HEK293 (cell line): ENCODE measurements around the gene RASGRF2.
A peak's percentile ranks its signal among the peaks of the same experiment; 100 is the strongest.

Experiments used
- CTCF ChIA-PET: fragments of 350-600 bp; formaldehyde crosslinking; extraction: SDS; loops from one replicate; lab custom pipeline; 2021; ENCODE audit warnings: antibody characterized with exemption; lab: Yijun Ruan, JAX
- POLR2A ChIA-PET: fragments of 300-600 bp; formaldehyde crosslinking; extraction: SDS; loops from one replicate; lab custom pipeline; 2020; ENCODE audit warnings: antibody characterized with exemption, inconsistent platforms; lab: Yijun Ruan, JAX
- H3K27ac ChIP-seq: fragments of 200-500 bp; sonication (Bioruptor generic); 2 replicates; pipeline ENCODE4 v1.5.1; 2014; ENCODE audit warnings: low read depth, low read length, control low read depth, inconsistent platforms; ENCODE audit errors: extremely low read depth
- H3K36me3 ChIP-seq, 2 experiments: fragments of 200-500 bp in 1 of 2; sonication (Bioruptor generic) in 1 of 2; 1 replicate in 1 of 2; 2 replicates in 1 of 2; pipeline ENCODE4 v1.5.1; 2014 to 2017; ENCODE audit warnings: inconsistent platforms in 2 of 2, low read length in 2 of 2; ENCODE audit not compliant: control insufficient read depth in 2 of 2, insufficient read depth in 1 of 2
- H3K4me1 ChIP-seq: fragments of 200-500 bp; sonication (Bioruptor generic); 2 replicates; pipeline ENCODE4 v1.5.1; 2014; ENCODE audit warnings: mild to moderate bottlenecking, low read length, inconsistent platforms; ENCODE audit not compliant: control insufficient read depth, insufficient read depth
- H3K4me3 ChIP-seq: 2 replicates; pipeline ENCODE4 v1.5.1; 2011; ENCODE audit warnings: low read depth, mild to moderate bottlenecking, control low read depth, low read length, moderate library complexity
- H3K9me3 ChIP-seq: fragments of 200-500 bp; sonication (Bioruptor generic); 2 replicates; pipeline ENCODE4 v1.5.1; 2014; ENCODE audit warnings: low read depth, low read length, inconsistent platforms; ENCODE audit not compliant: control insufficient read depth, insufficient read depth
- GLI2 ChIP-seq: fragments of 450-650 bp; formaldehyde crosslinking; IDR thresholded peaks from 2 replicates; pipeline ENCODE4; 2017; ENCODE audit warnings: missing biosample characterization, missing genetic modification characterization, low read depth, borderline replicate concordance
- GLIS1 ChIP-seq: fragments of 450-650 bp; formaldehyde crosslinking; IDR thresholded peaks from 2 replicates; pipeline ENCODE4 v1.5.1; 2016; ENCODE audit warnings: missing biosample characterization, missing genetic modification characterization
- GLIS2 ChIP-seq: fragments of 450-650 bp; formaldehyde crosslinking; IDR thresholded peaks from 2 replicates; pipeline ENCODE4 v1.5.1; 2016; ENCODE audit warnings: missing biosample characterization, missing genetic modification characterization
- OVOL3 ChIP-seq: fragments of 450-650 bp; formaldehyde crosslinking; IDR thresholded peaks from 2 replicates; pipeline ENCODE4 v1.5.1; 2016; ENCODE audit warnings: missing biosample characterization, missing genetic modification characterization
- PRDM6 ChIP-seq: fragments of 450-650 bp; formaldehyde crosslinking; IDR thresholded peaks from 2 replicates; pipeline ENCODE4 v1.5.1; 2017; ENCODE audit warnings: missing biosample characterization, missing genetic modification characterization
- TSHZ1 ChIP-seq: fragments of 450-650 bp; formaldehyde crosslinking; IDR thresholded peaks from 2 replicates; pipeline ENCODE4 v1.5.1; 2016; ENCODE audit warnings: missing biosample characterization, missing genetic modification characterization, borderline replicate concordance
- YY1 ChIP-seq: fragments of 450-650 bp; formaldehyde crosslinking; IDR thresholded peaks from 2 replicates; pipeline ENCODE4 v1.5.1; 2018; ENCODE audit warnings: missing biosample characterization, missing genetic modification characterization
- ZBTB1 ChIP-seq: fragments of 450-650 bp; formaldehyde crosslinking; IDR thresholded peaks from 2 replicates; pipeline ENCODE4 v1.5.1; 2016; ENCODE audit warnings: missing biosample characterization, missing genetic modification characterization
- ZBTB21 ChIP-seq: fragments of 450-650 bp; formaldehyde crosslinking; IDR thresholded peaks from 2 replicates; pipeline ENCODE4 v1.5.1; 2017; ENCODE audit warnings: missing biosample characterization, missing genetic modification characterization
- ZBTB6 ChIP-seq: fragments of 450-650 bp; formaldehyde crosslinking; IDR thresholded peaks from 2 replicates; pipeline ENCODE4 v1.5.1; 2017; ENCODE audit warnings: missing biosample characterization, missing genetic modification characterization
- ZIC2 ChIP-seq: fragments of 450-650 bp; formaldehyde crosslinking; IDR thresholded peaks from 2 replicates; pipeline ENCODE4 v1.5.1; 2016; ENCODE audit warnings: missing biosample characterization, missing genetic modification characterization
- ZNF184 ChIP-seq: fragments of 450-650 bp; IDR thresholded peaks from 2 replicates; pipeline ENCODE4 v1.5.1; 2018; ENCODE audit warnings: missing biosample characterization, mild to moderate bottlenecking, missing genetic modification characterization
- ZNF248 ChIP-seq: fragments of 450-650 bp; formaldehyde crosslinking; IDR thresholded peaks from 2 replicates; pipeline ENCODE4 v1.5.1; 2017; ENCODE audit warnings: missing biosample characterization, missing genetic modification characterization
- ZNF354C ChIP-seq: fragments of 450-650 bp; formaldehyde crosslinking; IDR thresholded peaks from 2 replicates; pipeline ENCODE4 v1.5.1; 2016; ENCODE audit warnings: missing biosample characterization, missing genetic modification characterization, low read depth, borderline replicate concordance
- ZNF433 ChIP-seq: fragments of 450-650 bp; formaldehyde crosslinking; IDR thresholded peaks from 2 replicates; pipeline ENCODE4 v1.5.1; 2016; ENCODE audit warnings: missing biosample characterization, missing genetic modification characterization, low read depth
- ZNF654 ChIP-seq: fragments of 450-650 bp; formaldehyde crosslinking; IDR thresholded peaks from 2 replicates; pipeline ENCODE4 v1.5.1; 2016; ENCODE audit warnings: low read depth, missing biosample characterization, missing genetic modification characterization
- ZNF677 ChIP-seq: fragments of 450-650 bp; IDR thresholded peaks from 2 replicates; pipeline ENCODE4 v1.5.0; 2018; ENCODE audit warnings: missing biosample characterization, mild to moderate bottlenecking, missing genetic modification characterization, moderate library complexity
- TF ChIP-seq, protein P1 (sequence below): fragments of 450-650 bp; formaldehyde crosslinking; conservative IDR thresholded peaks from 2 replicates; pipeline ENCODE4 v1.5.1; 2016; ENCODE audit warnings: low read depth, missing biosample characterization, missing genetic modification characterization

Gene RASGRF2

DNA sequence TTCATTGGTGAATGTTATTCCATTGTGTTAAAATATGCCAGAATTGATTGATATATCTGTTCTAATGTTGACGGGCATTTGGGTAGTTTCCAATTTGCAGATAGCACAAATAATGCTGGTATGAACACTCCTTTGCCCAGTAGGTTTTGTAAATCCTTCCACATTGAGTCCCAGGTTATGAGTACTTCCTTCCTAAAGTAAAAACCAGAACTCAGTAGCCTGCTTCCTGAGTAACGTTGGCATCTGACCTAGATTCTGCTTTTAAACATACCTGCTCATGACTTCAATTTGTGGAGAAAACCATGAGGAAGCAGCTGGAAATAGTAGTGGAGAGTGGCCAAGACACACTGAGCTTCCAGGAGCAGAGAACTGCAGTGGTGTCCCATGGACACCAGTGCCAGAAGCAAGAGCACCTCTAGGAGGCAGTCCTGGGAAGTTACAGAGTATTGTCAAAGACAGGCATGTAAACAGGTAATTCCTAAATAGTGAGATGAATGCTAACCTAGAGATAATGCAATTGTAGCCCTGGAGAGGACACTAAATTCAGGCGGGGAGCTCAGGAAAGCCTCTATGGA, 24.3 kb upstream of the RASGRF2 start:
- Histone ChIP-seq H3K4me1 (no peaks in the 10 kb centered on the region), H3K4me3 (no peak overlapping the region), H3K27ac (no peak overlapping the region), H3K9me3 (no peaks in the 10 kb centered on the region), H3K36me3 (no peaks in the 10 kb centered on the region)
- POLR2A ChIA-PET, result no interaction called here
- CTCF ChIA-PET, result interaction anchor here (0.6 to 0.9 kb wide), 6 partner anchors 8 to 238 kb away, joined by 3 to 6 read pairs (median 3); no protein-coding TSS in a partner anchor
- no peak for TF ChIP-seq YY1
- TF ChIP-seq GLIS1 (tag by site-specific recombination), result no peak
- TF ChIP-seq ZBTB6, result no peak
- peak; percentile 14; the same call in 1 of the 2 replicates for TF ChIP-seq ZNF654 (tag by site-specific recombination)

- H3K9me3 ChIP-seq, result no peaks in the 10 kb centered on the region
- no peak overlapping the region for H3K27ac ChIP-seq
- TF ChIP-seq, protein P1, sequence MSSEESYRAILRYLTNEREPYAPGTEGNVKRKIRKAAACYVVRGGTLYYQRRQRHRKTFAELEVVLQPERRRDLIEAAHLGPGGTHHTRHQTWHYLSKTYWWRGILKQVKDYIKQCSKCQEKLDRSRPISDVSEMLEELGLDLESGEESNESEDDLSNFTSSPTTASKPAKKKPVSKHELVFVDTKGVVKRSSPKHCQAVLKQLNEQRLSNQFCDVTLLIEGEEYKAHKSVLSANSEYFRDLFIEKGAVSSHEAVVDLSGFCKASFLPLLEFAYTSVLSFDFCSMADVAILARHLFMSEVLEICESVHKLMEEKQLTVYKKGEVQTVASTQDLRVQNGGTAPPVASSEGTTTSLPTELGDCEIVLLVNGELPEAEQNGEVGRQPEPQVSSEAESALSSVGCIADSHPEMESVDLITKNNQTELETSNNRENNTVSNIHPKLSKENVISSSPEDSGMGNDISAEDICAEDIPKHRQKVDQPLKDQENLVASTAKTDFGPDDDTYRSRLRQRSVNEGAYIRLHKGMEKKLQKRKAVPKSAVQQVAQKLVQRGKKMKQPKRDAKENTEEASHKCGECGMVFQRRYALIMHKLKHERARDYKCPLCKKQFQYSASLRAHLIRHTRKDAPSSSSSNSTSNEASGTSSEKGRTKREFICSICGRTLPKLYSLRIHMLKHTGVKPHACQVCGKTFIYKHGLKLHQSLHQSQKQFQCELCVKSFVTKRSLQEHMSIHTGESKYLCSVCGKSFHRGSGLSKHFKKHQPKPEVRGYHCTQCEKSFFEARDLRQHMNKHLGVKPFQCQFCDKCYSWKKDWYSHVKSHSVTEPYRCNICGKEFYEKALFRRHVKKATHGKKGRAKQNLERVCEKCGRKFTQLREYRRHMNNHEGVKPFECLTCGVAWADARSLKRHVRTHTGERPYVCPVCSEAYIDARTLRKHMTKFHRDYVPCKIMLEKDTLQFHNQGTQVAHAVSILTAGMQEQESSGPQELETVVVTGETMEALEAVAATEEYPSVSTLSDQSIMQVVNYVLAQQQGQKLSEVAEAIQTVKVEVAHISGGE, result no peak
- TF ChIP-seq ZNF354C (no peak), GLI2 (no peak), ZNF184 (tag by site-specific recombination) (no peak), OVOL3 (tag by site-specific recombination) (no peak)
- H3K4me3 ChIP-seq, result no peak overlapping the region
- CTCF ChIA-PET, result interaction anchor here (0.7 to 0.9 kb wide), 2 partner anchors 7 to 225 kb away, joined by 3 to 5 read pairs; no protein-coding TSS in a partner anchor
- H3K36me3 ChIP-seq, result no peaks in the 10 kb centered on the region
- H3K4me1 ChIP-seq, result no peaks in the 10 kb centered on the region
- POLR2A ChIA-PET, result interaction anchor here (0.6 kb wide), 1 partner anchor 20 kb away, joined by 4 read pairs; no protein-coding TSS in a partner anchor
Observed at GRCh38 chr5:80936881-80937280, 23.3 kb upstream of the RASGRF2 start.

- Histone ChIP-seq H3K27ac (no peak overlapping the region), H3K4me3 (no peak overlapping the region), H3K9me3 (no peaks in the 10 kb centered on the region), H3K36me3 (no peaks in the 10 kb centered on the region), H3K4me1 (no peaks in the 10 kb centered on the region)
- TF ChIP-seq TSHZ1 (tag by site-specific recombination) (no peak), ZBTB1 (tag by site-specific recombination) (no peak), ZBTB21 (tag by site-specific recombination) (no peak), ZNF433 (tag by site-specific recombination) (no peak), ZIC2 (tag by site-specific recombination) (no peak), ZNF248 (tag by site-specific recombination) (no peak), PRDM6 (tag by site-specific recombination) (no peak), GLIS2 (tag by site-specific recombination) (no peak), ZNF677 (tag by site-specific recombination) (no peak)
- CTCF ChIA-PET, result interaction anchor here (0.6 to 0.7 kb wide), 2 partner anchors 21 to 98 kb away, joined by 3 read pairs; no protein-coding TSS in a partner anchor
- POLR2A ChIA-PET, result interaction anchor here (0.6 kb wide), 1 partner anchor 21 kb away, joined by 4 read pairs; no protein-coding TSS in a partner anchor
Observed at GRCh38 chr5:80937584-80938356, 22.4 kb upstream of the RASGRF2 start.
